ENCODE data around the gene ADCY1.

GRCh38 chr7:45588466-45588865 lies 14.3 kb downstream of the ADCY1 start:
- TF ChIP-seq, protein P1, sequence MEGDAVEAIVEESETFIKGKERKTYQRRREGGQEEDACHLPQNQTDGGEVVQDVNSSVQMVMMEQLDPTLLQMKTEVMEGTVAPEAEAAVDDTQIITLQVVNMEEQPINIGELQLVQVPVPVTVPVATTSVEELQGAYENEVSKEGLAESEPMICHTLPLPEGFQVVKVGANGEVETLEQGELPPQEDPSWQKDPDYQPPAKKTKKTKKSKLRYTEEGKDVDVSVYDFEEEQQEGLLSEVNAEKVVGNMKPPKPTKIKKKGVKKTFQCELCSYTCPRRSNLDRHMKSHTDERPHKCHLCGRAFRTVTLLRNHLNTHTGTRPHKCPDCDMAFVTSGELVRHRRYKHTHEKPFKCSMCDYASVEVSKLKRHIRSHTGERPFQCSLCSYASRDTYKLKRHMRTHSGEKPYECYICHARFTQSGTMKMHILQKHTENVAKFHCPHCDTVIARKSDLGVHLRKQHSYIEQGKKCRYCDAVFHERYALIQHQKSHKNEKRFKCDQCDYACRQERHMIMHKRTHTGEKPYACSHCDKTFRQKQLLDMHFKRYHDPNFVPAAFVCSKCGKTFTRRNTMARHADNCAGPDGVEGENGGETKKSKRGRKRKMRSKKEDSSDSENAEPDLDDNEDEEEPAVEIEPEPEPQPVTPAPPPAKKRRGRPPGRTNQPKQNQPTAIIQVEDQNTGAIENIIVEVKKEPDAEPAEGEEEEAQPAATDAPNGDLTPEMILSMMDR (conservative IDR thresholded peaks at IDR 0.05 in 1 of 2, IDR thresholded peaks at IDR 0.05 in 1 of 2; ENCODE audit: extremely low read depth in 1 of 2, insufficient read depth in 1 of 2, low read depth in 1 of 2, low read length in 2 of 2), result no peak
- TF ChIP-seq EZH2 (IDR thresholded peaks at IDR 0.05; ENCODE audit: borderline replicate concordance, low read length), result no peak
